RCC 7860 (cell line): ENCODE measurements around the gene SH3TC2.
A peak's percentile ranks its signal among the peaks of the same experiment; 100 is the strongest.

ENCODE experiments used
- DNase-seq: peaks from one replicate; pipeline ENCODE4 v3.0.0-alpha.2; 2015; ENCODE audit warnings: low spot score
- FAIRE-seq: peaks from 2 replicates; lab custom pipeline; 2012; peaks lifted over from hg19 to GRCh38; lab: Jason Lieb, UNC

Gene SH3TC2

GRCh38 chr5:149030838-149031397 is 31.9 kb downstream of the SH3TC2 start:
- DNase-seq (no peak), FAIRE-seq (no peak)

GRCh38 chr5:149030392-149030791 is 32.5 kb downstream of the SH3TC2 start:
- FAIRE-seq (no peak), DNase-seq (no peak)

- FAIRE-seq (no peak), DNase-seq (no peak)
These were observed 33.9 kb downstream of the SH3TC2 start for GRCh38 chr5:149028984-149029383.

- FAIRE-seq, result no peak
- DNase-seq, result no peak
These were observed 34.7 kb downstream of the SH3TC2 start for GRCh38 chr5:149028161-149028560.

GRCh38 chr5:149027636-149028035 is 35.2 kb downstream of the SH3TC2 start:
- DNase-seq, result no peak
- no peak for FAIRE-seq

- FAIRE-seq, result no peak
- DNase-seq, result no peak
These were observed 37.9 kb downstream of the SH3TC2 start for GRCh38 chr5:149024943-149025342.

- DNase-seq (peak; percentile 49), FAIRE-seq (no peak)
These were observed 38.4 kb downstream of the SH3TC2 start for GRCh38 chr5:149024477-149024876.

- FAIRE-seq, result no peak
- DNase-seq, result no peak
These were observed 40.7 kb downstream of the SH3TC2 start for GRCh38 chr5:149022200-149022599.

DNA sequence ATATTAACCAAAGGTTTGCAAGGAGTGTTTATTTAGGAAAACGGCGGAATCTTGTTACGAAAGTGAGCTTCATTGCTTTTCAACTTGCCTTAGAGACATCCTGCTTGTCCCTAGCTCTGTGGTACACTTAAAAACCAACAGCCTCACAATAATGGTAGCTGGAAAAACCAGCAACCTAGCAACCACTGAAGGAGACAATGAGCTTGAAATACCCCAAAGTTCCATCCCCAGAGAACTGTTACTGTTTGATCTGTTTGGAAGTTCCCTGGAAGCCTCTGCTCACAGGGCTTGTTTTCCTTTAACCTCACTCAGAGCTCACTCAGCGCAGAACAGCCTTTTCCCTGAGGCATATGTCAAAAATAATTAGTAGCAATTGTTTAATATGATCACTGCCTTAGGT is 43.2 kb downstream of the SH3TC2 start:
- FAIRE-seq (no peak), DNase-seq (no peak)

DNA sequence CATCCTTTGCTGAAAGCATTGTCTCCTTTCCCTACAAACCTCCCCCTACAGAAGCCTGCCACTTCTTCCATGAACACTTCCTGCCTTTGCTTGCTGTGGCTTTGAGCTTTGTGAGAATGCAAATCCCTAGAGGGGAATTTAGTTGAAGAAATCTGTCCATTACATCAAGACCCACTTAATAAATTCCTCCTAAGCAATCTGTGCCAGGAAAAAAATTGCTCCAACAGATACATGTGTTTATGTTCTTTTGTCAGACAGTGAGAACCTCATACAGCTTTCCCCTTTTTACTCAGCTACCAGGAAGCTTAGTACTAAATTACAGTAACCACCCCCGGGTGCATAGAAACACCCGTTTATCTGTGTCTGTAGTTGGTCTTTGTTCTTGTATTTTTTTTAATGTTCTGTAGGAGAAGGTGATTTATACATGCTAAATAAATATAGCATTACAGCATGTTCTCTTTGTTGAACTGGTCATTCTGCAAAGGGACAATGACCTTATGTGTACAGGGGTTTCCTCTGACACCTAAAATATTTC is 43.9 kb downstream of the SH3TC2 start:
- DNase-seq, result no peak
- FAIRE-seq, result no peak

GRCh38 chr5:149017636-149018035 is 45.2 kb downstream of the SH3TC2 start:
- FAIRE-seq (no peak), DNase-seq (no peak)

GRCh38 chr5:149015561-149015960 is 47.3 kb downstream of the SH3TC2 start:
- DNase-seq, result no peak
- FAIRE-seq, result no peak

- FAIRE-seq, result no peak
- DNase-seq, result no peak
These were observed 47.7 kb downstream of the SH3TC2 start for GRCh38 chr5:149015126-149015525.

- FAIRE-seq, result no peak
- DNase-seq, result no peak
These were observed 48.3 kb downstream of the SH3TC2 start for GRCh38 chr5:149014571-149015031.

GRCh38 chr5:149013796-149014195 is 49.1 kb downstream of the SH3TC2 start:
- no peak for FAIRE-seq
- DNase-seq, result no peak

- DNase-seq (no peak), FAIRE-seq (no peak)
These were observed 50.5 kb downstream of the SH3TC2 start for GRCh38 chr5:149012350-149012749.

GRCh38 chr5:149011728-149012127 is 51.1 kb downstream of the SH3TC2 start:
- FAIRE-seq (no peak), DNase-seq (no peak)

DNA sequence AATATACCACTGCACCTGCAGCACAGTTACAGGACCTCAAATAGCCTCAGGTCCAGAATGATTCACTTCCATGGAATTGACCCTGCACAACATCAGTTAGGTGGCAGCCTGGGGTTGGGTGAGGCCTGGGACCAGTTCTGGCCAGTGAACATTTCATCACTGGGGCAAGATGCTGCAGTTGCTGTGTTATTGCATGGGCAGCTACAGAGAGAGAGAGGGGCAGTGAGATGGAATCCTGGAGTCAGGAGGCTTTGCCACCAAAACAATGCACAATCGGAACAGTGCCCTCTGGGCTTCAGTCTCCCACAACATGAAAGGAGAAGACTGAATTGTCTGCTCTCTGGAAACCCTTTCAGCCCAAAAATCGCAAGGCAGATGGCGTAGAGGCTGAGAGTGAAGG is 51.8 kb downstream of the SH3TC2 start:
- no peak for DNase-seq
- FAIRE-seq, result no peak

GRCh38 chr5:149007174-149007573 is 55.7 kb downstream of the SH3TC2 start:
- DNase-seq, result no peak
- FAIRE-seq, result no peak

GRCh38 chr5:149006426-149006825 is 56.4 kb downstream of the SH3TC2 start:
- FAIRE-seq (no peak), DNase-seq (no peak)

DNA sequence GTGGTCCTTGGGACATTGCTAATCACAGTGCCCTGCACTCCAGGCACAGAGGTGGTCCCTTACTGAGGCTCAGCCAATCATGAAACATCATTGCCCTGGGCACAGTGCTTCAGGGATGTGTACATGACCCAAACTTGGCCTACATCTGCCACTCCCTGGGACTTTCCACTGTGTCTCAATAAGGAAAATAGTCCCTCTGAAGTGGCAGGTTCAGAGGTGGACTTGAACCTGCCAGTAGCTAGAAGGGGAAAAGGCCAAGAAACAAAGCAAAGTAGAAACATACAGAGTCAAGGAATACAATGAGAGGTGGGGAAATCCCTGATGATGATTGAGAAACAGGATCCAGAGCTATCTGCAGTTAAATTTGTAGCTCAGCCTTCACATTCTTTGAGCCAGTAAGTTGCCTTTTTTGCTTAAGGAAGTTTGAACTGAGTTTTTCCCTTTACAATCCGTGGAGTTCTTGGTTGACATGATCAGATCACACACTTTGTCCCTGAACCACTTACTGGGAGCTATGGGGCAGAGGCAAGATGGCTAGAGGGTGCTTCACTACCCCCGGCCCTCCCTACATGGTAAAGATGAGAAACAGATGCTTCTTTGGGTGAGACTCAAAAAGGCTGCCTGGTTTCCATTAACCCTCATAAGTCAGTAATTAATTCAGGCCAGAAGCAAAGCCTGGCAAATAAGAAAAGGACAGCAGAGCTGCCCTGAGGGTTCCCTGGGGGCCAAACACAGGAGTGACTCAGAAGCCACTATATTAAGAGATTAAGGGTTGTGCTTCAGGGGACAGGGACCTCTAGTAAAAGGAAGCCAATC is 57.6 kb downstream of the SH3TC2 start:
- FAIRE-seq, result no peak
- DNase-seq, result peak; percentile 12

DNA sequence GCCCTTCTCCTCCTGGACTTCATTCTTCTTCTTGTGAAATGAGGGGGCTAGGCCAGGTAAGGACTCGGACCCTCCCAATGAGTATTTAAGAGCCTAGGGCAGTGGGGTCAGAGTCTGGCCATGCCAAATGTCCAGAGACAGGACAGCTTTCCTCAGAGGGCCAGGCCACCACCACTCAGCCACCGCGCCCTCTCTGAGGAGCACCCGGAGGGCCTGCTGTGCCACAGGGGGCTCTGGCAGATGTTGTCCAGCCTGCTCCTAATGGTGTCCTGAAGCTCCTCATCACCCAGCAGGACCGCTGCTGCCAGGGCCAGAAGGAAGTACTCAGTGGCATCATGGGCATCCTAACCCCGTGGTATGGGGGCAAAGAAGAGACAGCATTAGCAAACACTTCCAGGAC is 58.3 kb downstream of the SH3TC2 start:
- FAIRE-seq (no peak), DNase-seq (no peak)
